Stomach (tissue), 4 donors: ENCODE results near the gene CDC14A.

Source experiments
- EP300 ChIP-seq: sonication (generic); formaldehyde crosslinking; IDR thresholded peaks from one replicate; pipeline ENCODE4 v1.6.1; 2017; ENCODE audit warnings: antibody characterized with exemption
- POLR2A ChIP-seq, 4 donors: fragments of 450-650 bp; IDR thresholded peaks; one replicate each; pipeline ENCODE4 v1.6.1; 2016; ENCODE audit warnings: antibody characterized with exemption in 4 of 4, control low read depth in 2 of 4, mild to moderate bottlenecking in 1 of 4, moderate library complexity in 1 of 4

- TF ChIP-seq EP300: no peak
- TF ChIP-seq POLR2A (IDR thresholded peaks at IDR 0.05): no peak
Observed at GRCh38 chr1:100358210-100358609, 5.9 kb downstream of the CDC14A start.
